HFF-Myc (cell line): ENCODE results near the gene SLC35B4.

Experiments
- DNase-seq: peaks from one replicate; pipeline ENCODE4 v3.0.0-alpha.2; 2011; ENCODE audit warnings: low read depth; ENCODE audit errors: extremely low read depth
- H3K4me3 ChIP-seq: replicated peaks from 2 replicates; pipeline ENCODE4 v1.5.1; 2011; ENCODE audit warnings: low read depth, mild to moderate bottlenecking, control low read depth, low read length
- CTCF ChIP-seq: IDR thresholded peaks from 2 replicates; pipeline ENCODE4 v1.5.1; 2012; ENCODE audit warnings: mild to moderate bottlenecking, low read depth, low read length, control low read depth; ENCODE audit errors: missing control alignments

Gene SLC35B4

DNA sequence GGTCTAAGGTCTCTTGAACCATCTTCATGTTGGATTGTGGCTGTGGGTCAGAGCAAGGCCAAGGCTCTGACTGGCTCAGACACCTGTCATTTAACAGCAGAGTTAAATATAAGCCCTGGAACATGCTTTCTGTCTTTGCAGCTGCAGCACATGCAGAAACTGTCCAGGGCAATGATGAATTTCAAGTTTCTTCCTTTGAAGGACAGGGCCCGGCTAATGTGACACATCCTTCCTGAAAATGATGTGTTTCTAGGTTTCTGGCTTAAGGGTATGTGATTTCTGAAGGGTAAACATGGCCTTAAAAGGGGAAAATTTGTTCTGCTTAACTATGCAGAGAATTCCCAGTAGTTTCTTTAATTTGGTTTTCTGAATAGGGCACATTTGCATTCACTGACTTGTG, 34.0 kb upstream of the SLC35B4 start:
- no peak for TF ChIP-seq CTCF
- DNase-seq, result no peak

GRCh38 chr7:134347567-134347966, 30.8 kb upstream of the SLC35B4 start:
- DNase-seq, result no peak
- no peak for TF ChIP-seq CTCF
- no peak overlapping the region for H3K4me3 ChIP-seq

More for the DNA sequence above, 34.0 kb upstream of the SLC35B4 start:
- no peak overlapping the region for H3K4me3 ChIP-seq

- H3K4me3 ChIP-seq, result no peak overlapping the region
- TF ChIP-seq CTCF, result no peak
- DNase-seq, result no peak
Observed at GRCh38 chr7:134343796-134344195, 27.1 kb upstream of the SLC35B4 start.

- TF ChIP-seq CTCF, result no peak
- no peak overlapping the region for H3K4me3 ChIP-seq
- DNase-seq, result no peak
Observed at GRCh38 chr7:134343136-134343535, 26.4 kb upstream of the SLC35B4 start.

DNA sequence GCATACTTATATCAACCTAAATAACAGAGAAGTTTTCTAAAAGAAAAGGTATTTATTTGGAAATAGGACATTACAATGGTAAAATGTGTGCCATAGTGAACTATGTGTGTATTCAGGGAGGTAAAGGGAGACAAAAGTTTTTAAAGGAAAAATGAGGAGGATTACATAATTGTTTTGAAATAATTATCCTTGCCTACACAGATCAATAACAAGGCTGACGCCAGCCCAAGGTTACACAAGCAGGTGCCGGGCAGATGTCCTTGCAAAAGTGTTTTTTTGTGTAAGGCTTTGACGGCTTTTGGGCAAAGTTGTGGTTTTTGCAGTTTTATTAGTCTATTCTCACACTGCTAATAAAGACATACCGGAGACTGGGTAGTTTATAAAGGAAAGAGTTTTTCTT, 22.7 kb upstream of the SLC35B4 start:
- TF ChIP-seq CTCF, result no peak

GRCh38 chr7:134337980-134338379, 21.2 kb upstream of the SLC35B4 start:
- DNase-seq, result no peak
- no peak overlapping the region for H3K4me3 ChIP-seq
- no peak for TF ChIP-seq CTCF

More for the DNA sequence above, 22.7 kb upstream of the SLC35B4 start:
- no peak overlapping the region for H3K4me3 ChIP-seq
- no peak for DNase-seq

GRCh38 chr7:134334408-134334807, 17.7 kb upstream of the SLC35B4 start:
- DNase-seq, result no peak
- TF ChIP-seq CTCF, result no peak
- no peak overlapping the region for H3K4me3 ChIP-seq
